ENCODE data around the gene ZNF107.
"Not testable (repeated sequence)": the region's sequence is repeated elsewhere in the genome, so short reads cannot be mapped to it uniquely, and the experiment has no call there.

Gene ZNF107

DNA sequence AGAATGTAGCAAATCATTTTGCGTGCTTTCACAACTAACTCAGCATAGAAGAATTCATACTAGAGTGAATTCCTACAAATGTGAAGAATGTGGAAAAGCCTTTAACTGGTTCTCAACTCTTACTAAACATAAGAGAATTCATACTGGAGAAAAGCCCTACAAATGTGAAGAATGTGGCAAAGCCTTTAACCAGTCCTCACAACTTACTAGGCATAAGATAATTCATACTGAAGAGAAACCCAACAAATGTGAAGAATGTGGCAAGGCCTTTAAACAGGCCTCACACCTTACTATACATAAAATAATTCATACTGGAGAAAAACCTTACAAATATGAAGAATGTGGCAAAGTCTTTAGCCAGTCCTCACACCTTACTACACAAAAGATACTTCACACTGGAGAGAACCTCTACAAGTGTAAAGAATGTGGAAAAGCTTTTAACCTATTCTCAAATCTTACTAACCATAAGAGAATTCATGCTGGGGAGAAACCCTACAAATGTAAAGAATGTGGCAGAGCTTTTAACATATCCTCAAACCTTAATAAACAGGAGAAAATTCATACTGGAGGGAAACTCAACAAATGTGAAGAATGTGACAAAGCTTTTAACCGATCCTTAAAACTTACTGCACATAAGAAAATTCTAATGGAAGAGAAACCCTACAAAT is 40.8 kb downstream of the ZNF107 start:
- no peak overlapping the region for H3K4me3 ChIP-seq (ENCODE audit: low read depth, low read length)
- in situ Hi-C loops (cut with HindIII; ENCODE audit: low sequenced_read_pairs), result no loop called here
- DNase-seq (ENCODE audit: low read depth, low spot score), result no peak
- TF ChIP-seq, protein P1, sequence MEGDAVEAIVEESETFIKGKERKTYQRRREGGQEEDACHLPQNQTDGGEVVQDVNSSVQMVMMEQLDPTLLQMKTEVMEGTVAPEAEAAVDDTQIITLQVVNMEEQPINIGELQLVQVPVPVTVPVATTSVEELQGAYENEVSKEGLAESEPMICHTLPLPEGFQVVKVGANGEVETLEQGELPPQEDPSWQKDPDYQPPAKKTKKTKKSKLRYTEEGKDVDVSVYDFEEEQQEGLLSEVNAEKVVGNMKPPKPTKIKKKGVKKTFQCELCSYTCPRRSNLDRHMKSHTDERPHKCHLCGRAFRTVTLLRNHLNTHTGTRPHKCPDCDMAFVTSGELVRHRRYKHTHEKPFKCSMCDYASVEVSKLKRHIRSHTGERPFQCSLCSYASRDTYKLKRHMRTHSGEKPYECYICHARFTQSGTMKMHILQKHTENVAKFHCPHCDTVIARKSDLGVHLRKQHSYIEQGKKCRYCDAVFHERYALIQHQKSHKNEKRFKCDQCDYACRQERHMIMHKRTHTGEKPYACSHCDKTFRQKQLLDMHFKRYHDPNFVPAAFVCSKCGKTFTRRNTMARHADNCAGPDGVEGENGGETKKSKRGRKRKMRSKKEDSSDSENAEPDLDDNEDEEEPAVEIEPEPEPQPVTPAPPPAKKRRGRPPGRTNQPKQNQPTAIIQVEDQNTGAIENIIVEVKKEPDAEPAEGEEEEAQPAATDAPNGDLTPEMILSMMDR (IDR thresholded peaks at IDR 0.05; ENCODE audit: low read depth, low read length), result no peak

GRCh38 chr7:64717896-64718295 is 52.0 kb downstream of the ZNF107 start:
- H3K4me3 ChIP-seq (ENCODE audit: low read depth, low read length); in situ Hi-C loops (cut with HindIII; ENCODE audit: low sequenced_read_pairs); DNase-seq (ENCODE audit: low read depth, low spot score): not testable (repeated sequence)

GRCh38 chr7:64729089-64729848 is 63.3 kb downstream of the ZNF107 start:
- no peak overlapping the region for H3K4me3 ChIP-seq (ENCODE audit: low read depth, low read length)
- DNase-seq (ENCODE audit: low read depth, low spot score), result no peak
- TF ChIP-seq, protein P1 (IDR thresholded peaks at IDR 0.05; ENCODE audit: low read depth, low read length), result no peak
- in situ Hi-C loops (cut with HindIII; ENCODE audit: low sequenced_read_pairs), result no loop called here

DNA sequence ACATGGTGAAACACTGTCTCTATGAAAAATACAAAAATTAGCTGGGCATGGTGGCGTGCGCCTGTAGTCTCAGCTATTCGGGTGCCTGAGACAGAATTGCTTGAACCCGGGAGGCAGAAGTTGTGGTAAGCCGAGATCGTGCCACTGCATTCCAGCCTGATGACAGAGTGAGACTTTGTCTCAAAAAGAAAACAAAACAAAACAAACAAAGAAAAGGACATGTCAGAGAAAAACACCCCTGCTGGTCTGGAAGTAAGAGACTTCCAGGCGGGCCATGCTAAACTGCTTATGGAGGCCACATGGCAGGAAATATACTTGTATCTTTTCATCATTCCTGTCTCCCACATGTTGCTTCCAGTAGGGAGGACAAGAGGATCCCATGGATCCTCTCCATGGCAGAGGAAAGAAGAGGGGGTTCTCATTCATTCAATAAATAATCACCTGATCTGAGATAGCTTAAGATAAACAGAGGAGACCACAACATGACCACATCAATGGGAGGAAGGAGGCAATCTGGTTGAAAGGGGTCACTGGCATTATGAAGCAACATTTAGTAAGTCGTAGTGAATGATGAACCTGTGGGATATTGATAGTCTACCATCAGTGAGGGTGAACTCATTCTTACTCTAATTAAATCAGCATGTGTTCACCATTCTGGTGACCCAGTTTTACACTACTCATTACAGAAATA is 67.8 kb downstream of the ZNF107 start:
- H3K4me3 ChIP-seq (ENCODE audit: low read depth, low read length), result no peak overlapping the region
- in situ Hi-C loops (cut with HindIII; ENCODE audit: low sequenced_read_pairs), result no loop called here
- TF ChIP-seq, protein P1 (IDR thresholded peaks at IDR 0.05; ENCODE audit: low read depth, low read length), result no peak

DNA sequence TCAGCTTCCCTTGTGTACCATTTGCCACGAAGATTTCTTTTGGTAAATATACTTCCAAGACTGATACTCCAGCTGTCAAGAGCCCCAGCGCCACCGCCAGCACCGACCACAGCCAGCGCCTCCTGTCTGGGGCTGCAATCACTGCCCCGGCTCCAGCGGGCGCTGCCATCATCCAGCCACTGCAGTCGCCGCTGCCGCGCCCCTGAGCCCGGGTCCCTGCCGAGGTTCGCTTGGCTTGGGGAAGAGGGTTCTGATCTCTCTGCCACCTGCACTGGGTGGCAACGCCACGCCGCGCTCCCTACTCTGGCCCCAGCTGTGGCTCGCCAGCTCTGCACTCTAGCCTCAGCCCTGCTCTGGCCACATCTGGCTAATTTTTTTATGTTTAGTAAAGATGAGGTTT is 70.6 kb downstream of the ZNF107 start:
- no peak overlapping the region for H3K4me3 ChIP-seq (ENCODE audit: low read depth, low read length)
- TF ChIP-seq, protein P1 (IDR thresholded peaks at IDR 0.05; ENCODE audit: low read depth, low read length), result no peak
- DNase-seq (ENCODE audit: low read depth, low spot score), result no peak
- in situ Hi-C loops (cut with HindIII; ENCODE audit: low sequenced_read_pairs), result no loop called here

More for the DNA sequence above, 67.8 kb downstream of the ZNF107 start:
- no peak for DNase-seq (ENCODE audit: low read depth, low spot score)

GRCh38 chr7:64738403-64738802 is 72.5 kb downstream of the ZNF107 start:
- in situ Hi-C loops (cut with HindIII; ENCODE audit: low sequenced_read_pairs); DNase-seq (ENCODE audit: low read depth, low spot score); H3K4me3 ChIP-seq (ENCODE audit: low read depth, low read length): not testable (repeated sequence)

DNA sequence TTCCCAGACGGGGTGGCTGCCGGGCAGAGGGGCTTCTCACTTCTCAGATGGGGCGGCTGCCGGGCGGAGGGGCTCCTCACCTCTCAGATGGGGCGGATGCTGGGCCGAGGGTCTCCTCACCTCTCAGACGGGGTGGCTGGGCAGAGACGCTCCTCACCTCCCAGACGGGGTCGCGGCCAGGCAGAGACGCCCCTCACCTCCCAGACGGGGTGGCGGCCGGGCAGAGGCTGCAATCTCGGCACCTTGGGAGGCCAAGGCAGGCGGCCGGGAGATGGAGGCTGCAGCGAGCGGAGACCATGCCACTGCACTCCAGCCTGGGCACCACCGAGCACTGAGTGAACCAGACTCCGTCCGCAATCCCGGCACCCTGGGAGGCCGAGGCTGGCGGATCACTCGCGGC is 73.0 kb downstream of the ZNF107 start:
- in situ Hi-C loops (cut with HindIII; ENCODE audit: low sequenced_read_pairs); H3K4me3 ChIP-seq (ENCODE audit: low read depth, low read length); DNase-seq (ENCODE audit: low read depth, low spot score): not testable (repeated sequence)

DNA sequence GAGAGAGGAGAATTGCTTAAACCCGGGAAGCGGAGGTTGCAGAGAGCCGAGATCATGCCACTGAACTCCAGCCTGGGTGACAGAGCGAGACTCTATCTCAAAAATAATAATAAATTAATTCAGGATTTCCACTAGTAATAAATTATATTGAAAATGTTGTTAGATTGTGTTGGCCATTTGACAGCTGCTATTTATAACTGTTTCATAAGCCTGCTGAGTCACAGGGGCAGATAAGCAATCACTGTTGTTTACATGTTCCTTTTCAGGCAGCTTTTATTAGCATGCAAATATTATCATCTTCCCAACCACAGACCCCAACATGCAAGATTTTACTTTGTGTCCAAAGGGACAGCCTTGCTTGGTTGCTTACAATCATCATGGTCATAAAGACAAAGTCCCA is 78.7 kb downstream of the ZNF107 start:
- in situ Hi-C loops (cut with HindIII; ENCODE audit: low sequenced_read_pairs), result no loop called here
- no peak for DNase-seq (ENCODE audit: low read depth, low spot score)
- TF ChIP-seq, protein P1 (IDR thresholded peaks at IDR 0.05; ENCODE audit: low read depth, low read length), result no peak
- H3K4me3 ChIP-seq (ENCODE audit: low read depth, low read length), result no peak overlapping the region

Measured in astrocyte of the spinal cord (primary cell).